NOMO-1 treated with DMSO at 0.1 percent for 48 hours (cell line): Measurements from ENCODE around the gene PLA2G4D.

Source experiments
- DNase-seq: peaks from one replicate; lab custom pipeline; 2025; ENCODE audit not compliant: unreplicated experiment; lab: John Stamatoyannopoulos, UW

The PLA2G4D gene

DNA sequence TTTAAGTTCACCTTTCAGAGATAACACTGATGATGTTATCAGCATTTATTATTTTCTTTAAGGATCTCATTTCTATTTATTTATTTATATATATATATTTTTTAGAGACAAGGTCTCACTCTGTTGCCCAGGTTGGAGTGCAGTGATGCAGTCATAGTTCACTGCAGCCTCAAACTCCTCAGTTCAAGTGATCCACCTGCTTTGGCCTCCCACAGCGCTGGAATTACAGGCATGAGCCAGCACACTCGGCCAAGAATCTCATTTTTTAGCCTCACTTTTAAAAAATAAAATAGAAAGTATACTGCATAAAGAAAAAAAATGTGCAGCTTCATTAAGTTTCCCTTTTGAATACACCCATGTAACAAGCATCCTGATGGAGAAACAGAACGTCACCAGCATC is 35.6 kb downstream of the PLA2G4D start:
- no peak for DNase-seq

DNA sequence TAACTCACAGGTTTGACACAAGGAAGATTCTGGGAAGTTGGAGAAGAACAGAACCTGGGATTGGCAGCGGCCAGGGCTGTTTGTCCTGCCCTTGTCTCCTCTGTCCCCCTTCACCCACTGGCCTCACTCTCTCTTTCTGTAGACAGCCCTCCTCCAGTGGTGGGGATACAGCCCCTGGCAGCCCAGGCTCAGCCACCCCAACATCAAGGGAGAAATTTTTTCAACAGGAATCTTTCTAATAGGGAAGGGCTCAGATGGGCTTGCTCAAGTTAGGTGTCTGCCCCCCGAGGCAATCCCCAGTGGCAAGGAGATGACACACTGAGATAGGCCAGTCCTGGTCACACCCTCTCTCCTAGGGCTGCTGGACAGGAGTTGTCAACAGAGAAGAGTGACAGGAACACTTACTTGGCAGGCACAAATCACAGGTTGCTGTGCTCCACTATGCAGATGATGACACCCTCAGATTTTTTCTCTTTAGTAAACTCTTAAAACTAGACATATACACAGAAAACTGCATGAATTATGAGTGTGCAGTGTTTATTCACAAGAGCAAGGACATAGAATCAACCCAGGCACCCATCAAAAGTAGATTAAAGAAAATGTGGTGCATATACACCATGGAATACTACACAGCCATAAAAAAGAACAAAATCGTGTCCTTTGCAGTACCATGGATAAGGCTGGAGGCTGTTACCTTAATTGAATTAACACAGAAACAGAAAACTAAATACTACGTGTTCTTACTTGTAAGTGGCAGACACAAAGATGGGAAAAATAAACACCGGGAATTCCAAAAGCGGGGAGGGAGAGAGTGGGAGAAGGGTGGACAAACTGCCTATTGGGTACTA is 36.3 kb downstream of the PLA2G4D start:
- DNase-seq: no peak

DNA sequence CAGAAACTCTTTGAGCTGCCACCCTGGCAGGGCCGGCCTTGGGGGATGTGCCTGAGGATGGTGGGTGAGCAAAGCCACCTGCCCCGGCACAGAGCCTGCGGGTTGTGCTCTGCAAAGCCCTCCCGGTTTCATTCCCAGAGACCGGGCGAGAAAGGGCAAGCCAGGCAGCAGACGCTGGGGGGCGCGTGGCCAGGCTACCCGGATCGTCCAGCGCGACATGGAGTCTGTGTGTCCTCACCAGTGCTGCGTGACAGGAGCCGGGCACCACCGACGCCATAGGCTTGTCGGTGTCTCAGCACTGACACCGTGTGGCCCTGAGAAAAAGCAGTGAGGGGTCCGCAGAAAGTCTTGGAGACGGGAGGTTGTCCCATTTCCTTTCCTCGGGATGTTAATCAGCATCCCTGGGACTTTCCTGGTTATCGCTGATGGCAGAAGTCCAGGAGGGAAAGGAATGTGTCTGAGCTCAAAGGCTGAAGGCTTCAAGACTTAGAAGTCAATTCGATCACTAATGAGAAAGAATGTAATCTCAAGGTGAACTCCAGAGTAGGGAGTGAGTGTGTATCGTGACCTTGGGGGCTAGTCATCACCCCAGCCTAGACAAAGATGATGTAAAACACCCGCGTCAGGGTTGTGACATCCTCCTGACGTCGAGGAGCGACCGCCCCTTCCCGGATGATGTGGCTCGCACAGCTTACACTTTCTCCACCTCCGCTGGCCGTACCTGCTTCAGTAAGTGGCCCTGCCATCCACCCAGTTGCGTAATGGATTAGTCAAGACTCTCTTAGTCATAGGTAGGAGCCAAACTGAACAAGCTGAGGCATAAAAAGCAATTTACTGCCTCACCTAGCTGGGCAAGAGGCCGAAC is 37.2 kb downstream of the PLA2G4D start:
- DNase-seq: peak; percentile 86

DNA sequence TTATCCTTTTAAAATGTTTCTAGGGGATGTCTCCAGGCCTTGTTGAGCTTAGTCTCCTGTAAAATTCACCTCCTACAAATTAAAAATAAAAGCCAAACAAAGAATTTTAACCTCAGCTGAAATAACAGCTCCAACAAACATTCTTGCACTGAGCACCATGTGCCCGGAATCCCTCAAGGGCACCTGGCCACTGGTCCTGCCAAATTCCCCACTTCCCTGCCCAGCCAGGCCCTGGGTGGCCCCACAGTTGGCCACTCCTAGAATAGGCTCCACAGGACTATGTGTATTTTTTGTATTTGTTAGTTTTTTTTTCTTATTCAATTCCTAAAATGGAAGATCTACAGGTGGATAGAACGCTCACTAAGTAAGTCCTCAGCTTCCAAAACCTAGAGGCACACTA is 40.4 kb downstream of the PLA2G4D start:
- DNase-seq: no peak

DNA sequence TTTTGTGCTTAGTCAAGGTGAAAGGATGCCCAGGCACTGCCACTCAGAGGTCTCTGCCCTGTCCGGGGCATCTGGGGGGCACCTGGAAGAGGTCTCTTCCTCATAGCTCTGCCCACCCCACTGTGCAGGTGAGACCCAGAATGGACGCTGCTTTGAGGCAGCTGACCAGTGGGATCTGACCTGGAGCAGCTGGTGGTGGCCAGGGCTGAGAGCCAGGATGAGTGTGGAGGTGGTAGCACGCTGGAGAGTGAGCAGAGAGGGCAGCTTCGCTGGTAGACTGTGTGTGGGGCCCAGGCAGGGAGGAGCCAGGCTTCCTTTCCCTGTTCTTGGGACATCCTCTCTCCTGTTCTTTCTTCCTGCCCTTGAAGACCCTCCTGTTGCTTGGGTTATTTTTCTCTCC is 41.4 kb downstream of the PLA2G4D start:
- DNase-seq: no peak

DNA sequence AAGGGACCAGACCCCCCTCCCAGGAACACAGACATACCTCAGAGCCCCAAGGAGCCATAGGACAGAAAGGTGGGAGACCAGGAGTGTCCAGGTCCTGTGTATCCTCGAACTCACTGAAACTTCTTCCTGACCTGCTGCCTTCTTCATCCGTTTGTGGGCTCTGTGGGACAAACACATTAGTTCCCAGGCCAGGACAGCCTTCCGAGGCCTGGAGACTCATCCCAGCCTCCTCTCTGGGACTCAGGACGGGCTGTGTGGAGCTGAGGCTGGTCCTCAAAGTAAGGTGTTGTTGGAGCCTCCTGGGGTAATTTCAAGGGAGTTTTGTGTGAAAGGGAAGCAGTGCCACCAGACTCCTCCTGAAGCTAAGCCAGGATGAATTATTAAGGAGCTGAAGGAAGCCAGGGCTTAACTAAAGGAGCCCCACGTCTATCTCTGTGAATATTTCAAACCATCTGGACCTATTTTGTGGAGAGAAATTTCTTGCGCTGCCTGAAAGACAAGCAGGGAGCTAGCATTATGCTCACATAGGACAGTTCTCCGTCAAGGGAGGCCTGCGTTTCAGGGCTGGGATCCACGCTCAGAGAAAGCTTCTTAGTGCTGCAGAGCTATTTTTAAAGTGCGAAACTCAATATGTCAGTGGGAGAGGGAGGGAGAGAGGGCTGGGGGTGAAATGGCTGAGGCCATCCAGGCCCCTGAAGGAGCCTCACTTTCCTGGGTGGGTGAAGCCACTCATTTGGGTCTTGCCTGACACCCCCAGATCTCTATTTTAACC is 43.7 kb downstream of the PLA2G4D start:
- DNase-seq: no peak

DNA sequence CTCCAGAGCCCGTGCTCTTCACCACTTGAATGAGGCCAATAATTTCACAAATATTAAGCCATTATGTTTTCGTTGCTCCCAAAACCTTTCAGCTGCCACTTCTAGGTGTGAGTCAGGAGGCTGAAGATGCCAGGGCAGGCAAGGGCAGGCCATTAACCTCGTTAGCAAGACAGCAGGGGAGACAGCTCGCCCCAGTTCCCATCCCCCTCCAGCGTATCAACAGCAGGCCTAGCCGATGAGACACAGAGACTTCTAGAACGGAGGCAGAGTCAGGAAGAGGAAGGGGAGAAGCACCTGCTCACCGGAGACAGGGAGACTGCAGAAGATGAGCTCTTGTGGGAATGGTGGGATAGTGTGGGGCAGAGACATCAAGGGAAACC is 45.6 kb downstream of the PLA2G4D start:
- DNase-seq: no peak

DNA sequence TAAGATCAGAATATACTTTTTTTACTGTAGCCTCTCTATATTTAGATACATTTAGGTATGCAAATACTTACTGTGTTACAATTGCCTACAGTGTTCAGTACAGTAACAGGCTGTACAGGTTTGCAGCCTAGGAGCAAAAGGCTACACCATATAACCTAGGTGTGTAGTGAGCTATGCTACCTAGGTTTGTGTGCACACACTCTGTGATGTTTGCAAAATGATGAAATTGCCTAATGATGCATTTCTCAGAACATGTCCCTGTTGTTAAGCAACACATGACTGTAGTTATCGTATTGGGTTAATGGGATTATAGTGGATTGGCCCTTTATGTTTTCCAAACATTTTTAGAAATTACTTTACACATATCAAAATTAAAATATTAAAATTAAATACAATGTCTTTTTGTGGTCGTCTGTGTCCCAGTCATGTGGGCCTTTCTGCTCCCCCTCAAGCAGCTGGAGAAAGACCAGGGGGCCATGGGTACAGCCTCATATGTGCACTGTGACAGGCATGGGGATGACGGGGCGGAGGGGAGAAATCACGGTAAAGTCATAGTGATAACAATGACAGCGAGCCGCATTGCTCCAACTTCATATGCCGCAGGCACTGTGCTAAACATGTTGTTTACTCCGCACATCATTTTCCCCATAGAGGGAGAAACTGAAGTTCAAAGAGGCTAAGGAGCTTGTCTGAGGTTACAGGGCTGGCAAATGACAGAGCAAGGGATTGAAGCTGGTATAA is 46.1 kb downstream of the PLA2G4D start:
- no peak for DNase-seq

DNA sequence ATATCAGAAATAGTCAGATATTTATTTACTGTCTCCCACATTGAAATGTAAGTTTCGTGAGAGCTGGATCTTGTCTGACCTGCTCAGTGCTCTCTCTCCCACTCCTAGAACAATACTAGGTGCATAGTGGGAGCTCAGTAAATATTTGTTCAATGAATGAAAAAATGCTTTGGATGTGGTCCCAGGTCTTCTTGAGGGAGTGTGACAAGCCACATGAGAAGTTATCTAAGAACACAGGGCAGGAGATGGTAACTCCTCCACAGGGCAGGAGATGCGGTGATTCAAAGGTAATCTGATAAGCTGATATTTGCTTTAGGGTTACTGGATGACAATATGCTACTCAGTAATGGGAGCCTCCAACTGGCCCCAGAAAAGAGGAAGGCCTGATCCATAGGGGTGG is 47.8 kb downstream of the PLA2G4D start:
- no peak for DNase-seq

DNA sequence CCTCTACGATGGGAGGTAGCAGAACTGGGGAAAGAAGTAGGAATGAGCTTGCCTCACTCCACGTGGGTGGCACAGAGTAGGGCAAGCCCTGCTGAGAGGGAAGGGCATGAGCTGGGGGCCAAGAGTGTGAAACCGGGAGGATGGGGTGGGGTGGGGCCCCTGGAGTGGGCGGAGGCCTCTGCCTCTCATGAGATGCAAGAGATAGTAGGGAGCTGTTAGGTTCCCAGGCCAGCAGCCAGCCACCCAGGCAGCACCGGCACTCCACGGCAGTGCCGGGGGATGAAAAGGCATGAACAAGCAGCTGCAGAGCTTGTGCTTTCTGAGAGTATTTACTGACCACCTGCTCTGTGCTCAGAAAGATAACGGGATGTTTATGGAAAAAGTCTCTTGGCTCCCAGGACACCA is 49.1 kb downstream of the PLA2G4D start:
- no peak for DNase-seq

DNA sequence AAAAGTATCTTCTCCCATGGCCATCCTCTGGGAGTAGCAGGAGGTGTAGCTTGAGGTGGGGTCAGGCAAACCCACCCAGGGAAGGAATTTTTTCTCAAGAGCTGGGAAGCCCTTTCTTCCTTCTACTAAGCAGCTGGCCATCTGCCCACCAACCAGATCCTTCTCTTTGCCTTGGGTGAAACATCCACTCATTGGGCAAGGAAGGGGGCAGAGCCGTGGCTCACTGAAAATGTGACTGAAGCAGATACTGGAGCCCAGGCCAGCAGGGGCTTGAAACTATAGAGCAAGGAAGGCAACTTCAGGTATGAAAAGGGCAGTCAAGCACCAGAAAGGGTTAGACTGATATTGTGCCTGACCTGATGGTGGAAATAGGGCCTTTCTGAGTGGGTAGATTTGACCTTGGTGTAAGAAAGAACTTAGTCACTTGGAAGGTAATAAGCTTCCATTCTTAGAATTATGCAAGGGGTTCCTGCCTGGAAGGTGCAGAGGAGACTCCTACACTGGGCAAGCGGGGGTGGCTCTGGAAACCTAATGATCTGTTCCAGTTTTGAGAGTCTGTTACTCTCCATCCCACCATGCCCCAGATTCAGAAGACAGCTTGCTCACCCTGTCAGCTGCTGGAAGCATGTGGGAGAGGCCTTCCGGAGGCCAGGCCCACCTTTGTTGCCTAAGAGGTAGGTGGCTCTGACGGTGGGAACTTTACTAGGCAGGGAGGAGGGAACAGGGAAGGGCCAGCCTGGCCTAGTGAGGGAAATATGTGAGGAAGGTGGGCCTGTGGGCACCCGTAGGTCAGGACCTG is 51.6 kb downstream of the PLA2G4D start:
- DNase-seq: no peak

DNA sequence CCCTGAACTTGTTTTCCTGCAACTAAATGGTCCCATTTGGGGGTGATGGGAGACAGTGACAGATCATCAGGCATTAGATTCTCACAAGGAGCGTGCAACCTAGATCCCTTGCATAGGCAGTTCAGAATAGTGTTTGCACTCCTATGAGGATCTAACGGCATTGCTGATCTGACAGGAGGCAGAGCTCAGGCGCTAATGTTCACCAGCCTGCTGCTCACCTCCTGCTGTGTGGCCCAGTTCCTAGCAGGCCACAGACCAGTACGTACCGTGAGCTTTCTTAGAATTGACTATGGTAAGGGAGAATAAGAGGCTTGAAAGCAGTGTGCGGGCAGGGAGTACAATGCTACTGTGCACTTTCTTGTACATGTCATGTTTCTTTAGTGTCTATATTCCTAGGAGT is 56.0 kb downstream of the PLA2G4D start:
- no peak for DNase-seq

DNA sequence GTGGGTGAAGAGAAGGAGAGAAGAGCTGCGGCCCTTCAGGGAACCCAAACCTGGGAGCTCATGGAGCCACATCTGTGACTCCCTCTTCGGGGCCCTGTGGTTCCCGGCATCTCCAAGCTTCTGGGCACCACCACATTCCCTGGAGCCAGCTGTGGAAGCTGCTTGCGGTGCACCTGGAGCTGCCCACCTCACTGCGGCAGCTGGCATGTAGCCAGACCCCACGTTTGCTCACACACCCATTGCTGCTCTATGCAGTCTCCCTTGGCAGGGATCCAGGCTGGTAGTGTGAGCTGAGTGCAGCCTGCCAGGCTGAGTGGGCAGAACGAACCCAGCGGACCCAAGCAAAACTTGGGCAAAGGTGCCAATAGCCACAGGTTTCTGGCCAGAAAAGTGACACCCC is 56.7 kb downstream of the PLA2G4D start:
- no peak for DNase-seq

DNA sequence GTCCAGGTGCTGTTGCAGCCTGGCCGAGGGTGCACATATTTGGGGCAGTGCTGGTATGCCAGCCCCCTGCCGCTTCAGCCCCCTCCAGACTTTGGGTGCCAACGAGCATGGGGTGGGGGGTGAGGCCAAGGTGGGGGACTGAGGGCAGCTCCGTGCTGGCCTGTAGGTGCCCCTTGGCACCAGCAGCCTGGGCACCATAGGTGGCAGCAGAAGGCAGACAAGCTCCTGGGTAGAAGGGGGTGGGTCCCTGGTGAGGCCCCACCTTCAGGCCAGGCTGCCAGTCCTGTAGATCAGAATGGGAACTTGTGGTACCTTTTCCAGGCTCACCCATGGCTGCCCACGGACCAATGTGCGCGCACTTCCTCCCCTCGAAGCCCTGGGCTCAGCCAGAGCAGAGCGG is 57.4 kb downstream of the PLA2G4D start:
- DNase-seq: no peak

DNA sequence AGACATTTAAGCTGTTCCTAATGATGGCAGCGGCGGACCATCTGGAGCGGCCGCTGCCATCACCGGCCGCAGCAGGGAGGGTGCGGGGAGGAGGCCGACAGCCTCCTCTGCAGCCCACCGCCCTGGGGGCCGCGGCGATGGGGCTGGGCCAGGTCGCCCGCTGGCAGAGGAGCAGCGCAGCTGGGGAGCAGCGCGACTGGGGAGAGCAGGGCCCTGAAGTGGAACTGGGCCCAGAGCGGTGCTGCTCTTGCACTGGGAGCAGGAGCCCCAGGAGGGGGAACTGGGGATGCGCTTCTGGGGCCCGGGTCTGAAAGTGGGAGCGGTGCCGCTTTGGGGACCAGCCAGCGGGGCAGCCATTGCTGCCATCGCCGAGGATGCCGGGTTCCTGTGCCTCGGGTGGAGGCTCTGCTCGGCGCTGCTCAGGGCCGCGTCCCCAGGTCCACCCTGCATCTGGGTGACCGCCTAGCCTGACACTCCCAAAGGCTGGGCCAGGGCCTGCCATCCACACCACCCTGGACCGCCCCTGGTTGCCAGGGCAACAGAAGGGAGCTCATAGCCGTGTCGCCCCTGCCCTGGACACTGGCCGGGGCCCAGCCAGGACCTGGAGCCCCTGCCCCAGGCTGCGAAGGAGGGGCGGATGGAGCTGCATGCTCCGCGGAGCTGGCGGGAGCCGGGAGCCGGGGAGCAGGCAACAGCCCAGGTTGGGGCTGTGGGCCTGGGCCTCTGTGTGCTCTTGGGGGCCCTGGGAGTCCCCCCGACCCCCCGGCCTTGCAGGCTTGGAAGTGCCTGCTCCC is 58.1 kb downstream of the PLA2G4D start:
- no peak for DNase-seq

DNA sequence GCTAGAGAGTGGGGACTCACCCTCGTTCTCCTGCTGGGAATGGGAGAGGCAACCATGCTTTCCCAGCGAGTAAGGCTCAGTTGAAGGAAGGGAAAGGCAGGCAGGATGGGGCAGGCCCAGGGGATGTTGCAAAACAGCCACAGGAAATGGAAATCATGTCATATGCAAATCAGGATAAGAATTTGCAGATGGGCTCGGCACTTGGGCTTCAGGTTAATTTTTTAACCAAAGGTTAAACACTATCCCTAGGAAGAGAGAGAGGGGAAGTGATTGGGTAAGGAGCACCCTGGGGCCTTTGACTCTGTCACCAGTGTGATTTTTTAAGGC is 59.0 kb downstream of the PLA2G4D start:
- DNase-seq: peak; percentile 64

DNA sequence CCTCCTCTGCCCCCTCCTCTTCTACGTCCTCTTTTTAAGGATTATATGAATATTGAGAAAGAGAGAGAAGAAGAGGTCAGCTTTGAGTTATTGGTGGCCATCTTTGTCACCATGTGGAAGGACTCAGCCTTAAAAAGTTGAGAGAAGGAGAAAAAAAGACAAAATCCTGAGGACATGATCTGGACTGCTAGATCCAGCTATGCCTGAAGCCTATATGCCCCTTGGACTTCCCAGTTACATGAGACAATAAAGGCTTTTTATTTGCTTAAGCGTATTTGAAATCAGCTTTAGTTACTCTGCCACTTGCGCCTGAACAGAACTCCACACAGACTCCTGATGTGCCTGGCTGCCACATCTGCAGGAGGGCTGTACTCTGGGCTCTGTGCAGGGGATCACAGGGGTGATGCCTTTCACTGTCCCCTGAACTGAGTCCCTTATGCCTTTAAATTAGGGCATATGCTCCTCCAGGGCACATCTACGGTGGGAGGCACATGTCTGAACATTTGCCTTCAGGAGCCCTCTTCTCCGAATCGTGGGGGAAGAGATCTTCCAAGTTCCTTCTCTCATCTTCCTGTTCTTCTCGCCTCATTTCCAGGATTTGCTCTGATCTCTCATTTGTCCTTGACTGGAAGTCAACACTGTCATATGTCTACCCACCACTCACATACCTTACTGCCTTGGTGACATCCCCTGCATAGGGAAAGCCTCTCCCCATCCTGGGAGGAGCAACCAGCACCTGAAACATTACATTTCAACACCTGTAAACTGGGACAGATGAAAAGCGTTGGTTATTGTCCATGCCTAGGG is 59.5 kb downstream of the PLA2G4D start:
- DNase-seq: peak; percentile 3

DNA sequence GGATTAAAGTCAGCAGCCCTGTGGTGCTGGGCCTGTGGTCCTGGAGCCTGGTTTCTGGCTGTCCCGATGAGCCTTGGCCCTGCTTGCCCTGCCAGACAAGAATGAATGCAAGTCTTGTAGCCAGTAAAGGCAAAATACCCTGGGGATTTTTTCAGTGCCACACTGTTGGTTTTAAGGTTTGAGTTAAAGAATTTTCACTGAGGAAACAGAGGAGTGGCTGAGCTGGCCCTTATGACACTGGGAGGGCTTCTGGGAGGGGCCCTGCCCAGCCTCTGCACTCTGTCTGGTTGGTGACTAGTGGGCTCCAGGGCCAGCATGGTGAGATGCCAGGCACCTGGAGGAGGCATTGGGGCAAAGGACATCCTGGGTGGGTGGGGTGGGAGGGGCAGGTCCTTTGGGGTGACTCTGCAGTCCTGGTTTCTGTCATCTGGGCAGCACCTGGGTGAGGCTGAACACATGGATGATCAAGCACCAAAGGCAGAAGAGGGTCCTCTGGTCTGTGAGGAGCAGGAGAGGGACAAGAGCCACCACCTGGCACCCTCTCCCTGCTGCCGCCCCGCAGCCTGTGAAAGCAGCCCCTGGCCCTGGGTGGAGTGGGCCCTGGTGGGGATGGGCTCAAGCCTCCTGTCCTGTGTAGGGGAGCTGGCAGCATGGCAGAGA is 61.0 kb downstream of the PLA2G4D start:
- no peak for DNase-seq
